Measurements from ENCODE around the gene HMBS.
"Not testable (repeated sequence)": the region's sequence is repeated elsewhere in the genome, so short reads cannot be mapped to it uniquely, and the experiment has no call there.

HMBS gene

GRCh38 chr11:119121811-119122124 is 37.1 kb downstream of the HMBS start:
- no peak for FAIRE-seq

- no peak for FAIRE-seq
Observed at GRCh38 chr11:119125821-119126220, 41.1 kb downstream of the HMBS start.

GRCh38 chr11:119126675-119127268 is 42.1 kb downstream of the HMBS start:
- no peak for FAIRE-seq

- FAIRE-seq, result no peak
Observed at GRCh38 chr11:119130662-119131061, 46.0 kb downstream of the HMBS start.

- no peak for FAIRE-seq
Observed at GRCh38 chr11:119134389-119134978, 49.8 kb downstream of the HMBS start.

- not testable (repeated sequence) for FAIRE-seq
Observed at GRCh38 chr11:119139276-119139675, 54.6 kb downstream of the HMBS start.

Measured in endometrium (tissue), 2 donors.